GM18517 (cell line): ENCODE measurements around the gene RABL6.

Source experiments
- ATAC-seq: cut with Tn5 transposase; IDR thresholded peaks from one replicate; pipeline ENCODE4 v1.9.1; 2021; ENCODE audit warnings: mild to moderate bottlenecking, moderate library complexity; ENCODE audit not compliant: unreplicated experiment

RABL6 gene

GRCh38 chr9:136815422-136815782 lies 7.7 kb downstream of the RABL6 start:
- no peak for ATAC-seq

DNA sequence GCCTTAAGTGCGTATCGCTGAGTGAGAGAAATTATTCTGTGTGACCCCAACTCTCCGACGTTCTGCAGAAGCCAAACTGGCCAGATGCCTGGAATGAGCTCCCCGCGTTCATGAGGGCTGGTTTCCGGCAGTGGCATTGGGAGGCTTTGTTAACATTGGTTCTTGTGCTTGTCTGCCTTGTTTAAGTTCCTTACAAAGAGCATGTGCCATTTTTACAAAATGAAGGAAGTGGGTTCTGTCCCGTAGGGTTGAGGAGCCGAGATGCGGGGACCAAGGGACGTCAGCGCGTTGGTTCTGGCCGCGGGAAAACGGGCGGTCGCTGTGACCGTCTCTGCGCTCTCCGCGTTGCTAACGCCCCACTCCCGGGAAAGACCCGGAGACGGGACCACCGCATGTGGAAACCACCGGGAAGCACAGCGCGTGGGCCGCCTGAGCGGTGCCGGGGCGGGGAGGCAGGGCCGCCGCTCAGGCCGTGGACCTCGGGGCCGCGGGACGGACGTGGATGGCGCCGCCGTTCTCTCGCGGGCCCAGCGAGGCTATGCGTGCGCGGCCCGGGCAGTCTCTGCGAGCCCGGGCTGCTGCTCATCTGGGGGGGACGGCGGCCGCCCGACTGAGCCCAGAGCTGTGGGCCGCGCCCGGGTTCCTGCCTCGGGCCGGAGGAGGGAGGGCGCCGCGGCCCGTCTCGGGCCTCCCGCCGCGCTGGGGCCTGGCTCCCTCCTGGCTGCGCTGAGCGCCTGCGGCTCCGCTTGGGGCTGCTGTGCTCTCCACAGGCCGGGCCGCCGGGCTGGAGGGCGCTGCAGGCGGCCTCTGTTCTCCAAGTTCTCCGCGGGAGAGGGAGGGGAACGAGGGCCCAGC lies 13.4 kb downstream of the RABL6 start:
- no peak for ATAC-seq

- no peak for ATAC-seq
Measured at GRCh38 chr9:136821826-136822544, 14.2 kb downstream of the RABL6 start.

DNA sequence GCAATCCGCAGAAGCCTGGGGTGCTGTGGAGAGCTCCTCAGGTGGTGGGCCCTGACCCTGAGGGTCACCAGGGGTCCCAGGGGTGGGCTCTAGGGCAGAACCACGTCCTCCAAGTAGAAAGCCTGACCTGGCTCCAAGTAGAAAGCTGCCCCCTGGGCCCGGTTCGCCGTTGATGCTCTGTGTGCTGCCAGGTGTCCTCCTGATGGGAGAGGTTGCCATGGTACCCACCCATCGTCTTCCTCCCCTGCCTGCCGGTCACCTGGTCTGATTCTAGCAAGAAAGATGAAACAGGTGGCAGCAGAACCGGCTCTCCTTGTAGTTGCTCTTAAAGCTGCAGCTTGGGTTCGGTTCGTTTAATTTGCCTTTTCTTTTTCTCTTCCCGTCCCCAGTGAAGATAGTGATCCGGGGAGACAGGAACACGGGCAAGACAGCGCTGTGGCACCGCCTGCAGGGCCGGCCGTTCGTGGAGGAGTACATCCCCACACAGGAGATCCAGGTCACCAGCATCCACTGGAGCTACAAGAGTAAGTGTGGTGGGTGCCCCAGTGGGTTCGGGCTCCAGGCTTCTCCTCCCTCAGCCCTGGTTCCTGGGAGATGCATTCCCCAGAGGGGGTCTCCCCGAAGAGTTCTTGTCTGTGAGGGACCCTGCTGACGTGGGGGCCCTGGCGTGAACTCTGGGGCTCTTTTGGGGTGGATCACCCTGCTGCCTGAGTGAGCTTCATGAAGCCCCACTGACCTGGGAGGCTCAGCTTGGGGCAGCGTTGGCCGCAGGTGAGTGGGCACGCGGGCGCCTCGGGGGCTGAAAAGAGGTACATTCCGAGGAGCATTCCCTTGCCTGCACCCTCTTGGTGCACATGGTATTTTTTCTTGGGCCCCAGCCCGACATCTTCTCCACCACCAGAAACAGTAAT lies 15.6 kb downstream of the RABL6 start:
- no peak for ATAC-seq

DNA sequence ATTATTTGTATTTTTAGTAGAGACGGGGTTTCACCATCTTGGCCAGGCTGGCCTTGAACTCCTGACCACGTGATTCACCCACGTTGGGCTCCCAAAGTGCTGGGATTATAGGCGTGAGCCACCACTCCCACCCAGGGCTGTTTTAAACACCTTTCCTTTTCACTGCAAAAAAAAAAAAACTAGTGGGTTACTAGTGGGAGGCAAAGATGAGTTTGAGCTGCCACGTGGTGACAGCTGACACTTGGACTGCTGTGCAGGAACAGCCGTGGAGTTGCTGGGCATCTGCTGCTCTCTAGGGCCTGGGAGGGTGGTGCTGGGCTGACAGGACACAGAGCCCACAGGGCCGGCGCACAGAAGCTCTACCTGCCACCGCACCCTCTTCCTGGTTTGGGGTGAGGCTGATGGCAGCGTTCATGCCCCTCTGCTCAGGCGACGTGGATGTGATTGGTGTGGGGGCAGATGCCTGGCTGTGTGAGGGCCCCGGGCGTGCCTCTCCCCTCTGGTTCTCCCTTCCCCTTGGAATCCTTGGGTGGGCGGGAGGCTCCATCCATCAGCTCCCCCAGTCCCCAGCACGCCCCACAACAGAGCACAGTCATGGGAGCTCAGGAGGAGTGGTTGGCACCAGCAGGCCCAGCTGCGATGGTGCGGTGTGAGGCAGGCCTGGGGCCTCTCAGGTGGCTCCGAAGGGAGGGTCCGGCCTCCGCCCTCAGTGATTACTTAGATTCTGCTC lies 16.9 kb downstream of the RABL6 start:
- no peak for ATAC-seq

GRCh38 chr9:136825295-136826187 lies 17.8 kb downstream of the RABL6 start:
- no peak for ATAC-seq

DNA sequence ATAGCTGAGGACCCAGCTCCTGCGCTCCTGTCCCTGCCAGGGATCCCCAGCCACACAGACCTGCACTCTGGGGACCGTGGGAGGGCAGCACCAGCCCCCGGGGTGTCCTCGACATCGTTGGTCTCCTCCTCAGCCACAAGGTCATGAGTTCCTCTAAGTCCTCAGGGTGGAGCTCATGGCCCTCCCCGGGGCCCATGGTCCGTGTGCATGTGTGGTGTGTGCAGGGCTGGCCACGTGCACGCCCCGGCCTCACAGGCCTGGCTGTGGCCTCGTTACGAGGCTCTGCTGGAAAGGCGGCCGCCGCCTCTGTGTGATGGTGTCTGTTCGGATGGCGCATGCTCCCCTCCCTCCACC lies 18.4 kb downstream of the RABL6 start:
- no peak for ATAC-seq

GRCh38 chr9:136826703-136827582 lies 19.2 kb downstream of the RABL6 start:
- no peak for ATAC-seq

- no peak for ATAC-seq
Measured at GRCh38 chr9:136827794-136828473, 20.2 kb downstream of the RABL6 start.

- ATAC-seq: no peak
Measured at GRCh38 chr9:136828474-136829140, 20.9 kb downstream of the RABL6 start.

DNA sequence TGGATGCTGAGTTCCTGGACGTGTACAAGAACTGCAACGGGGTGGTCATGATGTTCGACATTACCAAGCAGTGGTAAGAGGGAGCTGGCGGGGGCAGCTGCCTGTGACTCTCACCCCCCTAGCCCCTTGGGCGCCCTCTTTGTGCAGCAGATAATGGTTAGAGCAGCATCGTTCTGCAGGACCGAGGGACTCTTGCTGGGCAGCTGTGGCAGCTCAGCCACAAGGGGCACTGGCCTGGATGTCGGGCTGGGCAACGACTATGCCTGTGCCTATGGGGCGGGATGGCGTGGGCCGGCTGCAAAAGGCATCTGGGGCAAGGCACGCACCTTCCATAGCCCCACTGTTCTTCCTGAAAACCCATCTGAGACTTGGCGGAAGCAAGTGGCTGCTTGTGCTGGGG lies 21.7 kb downstream of the RABL6 start:
- ATAC-seq: no peak

- ATAC-seq: no peak
Measured at GRCh38 chr9:136829981-136830885, 22.5 kb downstream of the RABL6 start.

GRCh38 chr9:136831002-136831719 lies 23.4 kb downstream of the RABL6 start:
- ATAC-seq: no peak

DNA sequence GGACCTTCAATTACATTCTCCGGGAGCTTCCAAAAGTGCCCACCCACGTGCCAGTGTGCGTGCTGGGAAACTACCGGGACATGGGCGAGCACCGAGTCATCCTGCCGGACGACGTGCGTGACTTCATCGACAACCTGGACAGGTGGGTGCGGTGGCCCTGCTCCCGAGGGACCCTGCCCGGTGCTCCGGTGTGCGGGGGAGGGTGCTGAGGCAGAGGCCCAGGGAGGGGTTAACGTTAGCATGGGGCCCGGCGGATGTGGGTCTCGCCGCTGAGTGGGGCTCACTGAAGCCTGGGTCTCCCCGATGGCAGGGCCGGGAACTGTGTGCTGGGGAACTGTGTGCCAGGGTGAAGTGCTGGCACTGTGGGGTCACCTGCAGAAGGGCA lies 24.0 kb downstream of the RABL6 start:
- no peak for ATAC-seq

GRCh38 chr9:136832581-136832980 lies 24.8 kb downstream of the RABL6 start:
- no peak for ATAC-seq
